Measurements from ENCODE around the gene PPP1R1B.

The PPP1R1B gene

DNA sequence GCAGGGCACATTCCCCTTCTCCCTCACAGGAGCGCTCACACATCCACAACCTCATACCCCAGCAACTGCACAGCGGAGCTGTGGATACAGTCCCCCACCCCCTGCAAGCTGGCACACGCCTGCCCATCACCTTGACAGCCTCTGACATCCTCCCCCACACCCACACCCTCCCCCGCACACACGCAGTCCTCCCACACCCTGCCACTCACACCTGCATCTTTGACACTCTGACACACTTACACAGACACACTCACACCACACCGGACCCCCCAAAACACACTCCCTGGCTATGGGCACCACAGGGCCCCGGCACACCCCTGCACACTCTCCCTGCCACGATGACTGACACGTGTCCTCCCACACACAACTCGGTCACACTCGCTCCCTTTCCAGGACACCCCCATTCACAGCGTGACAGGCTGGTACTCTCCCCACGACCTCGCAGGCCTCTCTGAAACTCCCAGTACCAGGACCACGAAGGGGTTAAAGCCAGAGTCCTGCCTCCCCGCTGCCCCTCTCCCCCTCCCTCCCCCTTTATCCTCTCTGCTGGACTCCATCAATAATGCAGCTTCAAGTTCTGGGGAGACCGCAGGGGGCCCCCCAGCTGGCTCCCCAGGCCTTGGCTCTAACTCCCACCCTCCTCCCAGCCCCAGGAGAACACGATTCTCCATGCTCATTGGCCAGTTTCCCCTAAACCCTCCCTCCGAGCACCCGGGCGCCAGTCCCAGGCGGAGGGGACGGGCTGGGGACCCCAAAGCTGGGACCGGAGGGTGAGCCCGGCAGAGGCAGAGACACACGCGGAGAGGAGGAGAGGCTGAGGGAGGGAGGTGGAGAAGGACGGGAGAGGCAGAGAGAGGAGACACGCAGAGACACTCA lies at the start of gene PPP1R1B:
PPP1R1B (plus strand) TSS at position 782 of the 876 bp plus-strand sequence. CDS start 441 bp downstream, outside the sequence.
- Histone ChIP-seq H3K4me2 (ENCODE audit: low read depth, low read length, poor library complexity, severe bottlenecking) (no peak within 1 kb of the TSS), H3K27ac (ENCODE audit: low read depth, low read length) (no peak within 1 kb of the TSS), H3K9me2 (replicated peaks; ENCODE audit: insufficient read depth, low read length) (no peaks in the 10 kb centered on the region), H4K20me1 (ENCODE audit: low read depth, low read length) (no peaks in the 10 kb centered on the region), H3K4me3 (ENCODE audit: insufficient read depth, low read length, poor library complexity, severe bottlenecking) (no peak within 1 kb of the TSS), H3K27me3 (ENCODE audit: low read length) (no peaks in the 10 kb centered on the region), H3K9ac (ENCODE audit: low read length) (no peak within 1 kb of the TSS), H3K9me3 (ENCODE audit: insufficient read depth, low read length) (no peaks in the 10 kb centered on the region), H2AFZ (ENCODE audit: low read depth, low read length, severe bottlenecking) (no peak within 1 kb of the TSS), H3K36me3 (ENCODE audit: low read length) (no peaks in the 10 kb centered on the region), H3F3A (ENCODE audit: insufficient read depth) (peaks cover 5% of the 10 kb centered on the region; the same call in 1 of the 2 replicates), H3K79me2 (ENCODE audit: insufficient read depth, low read length) (no peaks in the 10 kb centered on the region)
- no peak for TF ChIP-seq EZH2phosphoT487 (conservative IDR thresholded peaks at IDR 0.05; ENCODE audit: low read length)
- TF ChIP-seq, protein P1, sequence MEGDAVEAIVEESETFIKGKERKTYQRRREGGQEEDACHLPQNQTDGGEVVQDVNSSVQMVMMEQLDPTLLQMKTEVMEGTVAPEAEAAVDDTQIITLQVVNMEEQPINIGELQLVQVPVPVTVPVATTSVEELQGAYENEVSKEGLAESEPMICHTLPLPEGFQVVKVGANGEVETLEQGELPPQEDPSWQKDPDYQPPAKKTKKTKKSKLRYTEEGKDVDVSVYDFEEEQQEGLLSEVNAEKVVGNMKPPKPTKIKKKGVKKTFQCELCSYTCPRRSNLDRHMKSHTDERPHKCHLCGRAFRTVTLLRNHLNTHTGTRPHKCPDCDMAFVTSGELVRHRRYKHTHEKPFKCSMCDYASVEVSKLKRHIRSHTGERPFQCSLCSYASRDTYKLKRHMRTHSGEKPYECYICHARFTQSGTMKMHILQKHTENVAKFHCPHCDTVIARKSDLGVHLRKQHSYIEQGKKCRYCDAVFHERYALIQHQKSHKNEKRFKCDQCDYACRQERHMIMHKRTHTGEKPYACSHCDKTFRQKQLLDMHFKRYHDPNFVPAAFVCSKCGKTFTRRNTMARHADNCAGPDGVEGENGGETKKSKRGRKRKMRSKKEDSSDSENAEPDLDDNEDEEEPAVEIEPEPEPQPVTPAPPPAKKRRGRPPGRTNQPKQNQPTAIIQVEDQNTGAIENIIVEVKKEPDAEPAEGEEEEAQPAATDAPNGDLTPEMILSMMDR (IDR thresholded peaks at IDR 0.05; ENCODE audit: insufficient read depth, low read length, poor library complexity, severe bottlenecking) = no peak

DNA sequence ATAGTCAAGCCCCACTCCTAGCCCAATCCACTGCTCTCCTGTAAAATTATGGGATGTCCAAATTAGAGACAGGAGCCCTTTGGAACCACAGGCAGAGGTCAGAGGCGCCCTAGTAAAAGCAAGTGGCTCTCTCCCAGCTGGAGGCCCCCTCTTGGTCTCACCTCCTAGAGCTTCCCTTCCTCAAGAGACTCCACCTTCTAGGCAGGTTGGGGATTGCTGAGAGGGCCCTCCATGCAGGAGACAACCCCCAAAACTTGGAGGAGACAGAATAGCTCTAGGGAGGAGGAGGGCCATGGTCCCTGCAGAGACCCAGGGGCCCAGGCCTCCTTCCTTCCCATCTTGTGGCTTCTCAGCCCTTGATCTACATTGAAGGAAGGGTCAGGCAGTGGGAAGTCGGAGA lies 48.5 kb upstream of the PPP1R1B start:
- Histone ChIP-seq H3K9me2 (replicated peaks; ENCODE audit: insufficient read depth, low read length) (no peaks in the 10 kb centered on the region), H3K4me3 (ENCODE audit: insufficient read depth, low read length, poor library complexity, severe bottlenecking) (no peak overlapping the region), H3K9me3 (ENCODE audit: insufficient read depth, low read length) (no peaks in the 10 kb centered on the region), H3K36me3 (ENCODE audit: low read length) (no peaks in the 10 kb centered on the region), H4K20me1 (ENCODE audit: low read depth, low read length) (no peaks in the 10 kb centered on the region), H3K27me3 (ENCODE audit: low read length) (no peaks in the 10 kb centered on the region), H2AFZ (ENCODE audit: low read depth, low read length, severe bottlenecking) (no peak overlapping the region), H3K9ac (ENCODE audit: low read length) (no peak overlapping the region), H3K27ac (ENCODE audit: low read depth, low read length) (no peak overlapping the region), H3K4me2 (ENCODE audit: low read depth, low read length, poor library complexity, severe bottlenecking) (no peak overlapping the region), H3F3A (ENCODE audit: insufficient read depth) (no peaks in the 10 kb centered on the region), H3K79me2 (ENCODE audit: insufficient read depth, low read length) (no peaks in the 10 kb centered on the region)
- TF ChIP-seq EZH2phosphoT487 (conservative IDR thresholded peaks at IDR 0.05; ENCODE audit: low read length) = no peak
- TF ChIP-seq, protein P1 (IDR thresholded peaks at IDR 0.05; ENCODE audit: insufficient read depth, low read length, poor library complexity, severe bottlenecking) = no peak

DNA sequence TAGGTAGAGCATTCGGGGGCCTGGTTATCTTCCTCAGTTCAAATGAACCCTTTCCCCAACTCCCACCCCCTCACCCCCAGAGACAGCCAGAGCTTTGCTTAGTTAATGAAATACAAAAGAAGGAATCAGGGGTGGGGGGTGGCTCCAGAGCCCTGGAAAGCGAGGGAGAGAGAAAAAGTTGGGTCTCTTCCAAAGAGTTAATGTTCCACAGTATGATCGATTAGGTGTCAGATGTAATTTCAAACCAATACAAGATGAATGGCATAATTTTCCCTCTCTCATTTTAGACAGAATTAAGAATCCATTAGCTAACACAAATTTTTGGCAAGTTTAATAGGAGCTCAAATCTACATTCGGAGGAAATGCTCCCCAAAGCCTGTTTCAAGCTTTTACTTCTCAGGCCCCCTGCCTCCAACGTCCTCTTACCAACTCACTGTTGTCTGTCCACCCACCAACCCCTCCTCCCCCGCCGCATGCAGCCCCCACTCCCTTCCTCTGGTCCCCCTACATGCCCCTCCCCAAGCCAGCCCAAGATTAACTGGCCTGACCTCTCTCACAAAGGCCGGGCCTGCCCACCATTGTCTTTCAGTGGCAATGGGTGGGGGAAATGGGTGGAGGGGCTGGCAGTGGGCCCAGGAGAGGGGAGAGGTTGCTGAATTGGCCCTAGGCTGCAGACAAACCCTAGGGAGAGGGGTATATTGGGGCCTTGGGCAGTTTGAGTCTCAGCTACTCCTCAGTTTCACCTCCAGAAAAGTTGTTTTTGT lies 47.3 kb upstream of the PPP1R1B start:
- no peak overlapping the region for H2AFZ ChIP-seq (ENCODE audit: low read depth, low read length, severe bottlenecking)
- no peak overlapping the region for H3K27ac ChIP-seq (ENCODE audit: low read depth, low read length)
- no peaks in the 10 kb centered on the region for H3F3A ChIP-seq (ENCODE audit: insufficient read depth)
- H4K20me1 ChIP-seq (ENCODE audit: low read depth, low read length) = no peaks in the 10 kb centered on the region
- no peaks in the 10 kb centered on the region for H3K79me2 ChIP-seq (ENCODE audit: insufficient read depth, low read length)
- H3K4me2 ChIP-seq (ENCODE audit: low read depth, low read length, poor library complexity, severe bottlenecking) = no peak overlapping the region
- no peak overlapping the region for H3K4me3 ChIP-seq (ENCODE audit: insufficient read depth, low read length, poor library complexity, severe bottlenecking)
- TF ChIP-seq EZH2phosphoT487 (conservative IDR thresholded peaks at IDR 0.05; ENCODE audit: low read length) = no peak
- TF ChIP-seq, protein P1 (IDR thresholded peaks at IDR 0.05; ENCODE audit: insufficient read depth, low read length, poor library complexity, severe bottlenecking) = no peak
- H3K36me3 ChIP-seq (ENCODE audit: low read length) = no peaks in the 10 kb centered on the region
- H3K27me3 ChIP-seq (ENCODE audit: low read length) = no peaks in the 10 kb centered on the region
- H3K9me2 ChIP-seq (replicated peaks; ENCODE audit: insufficient read depth, low read length) = no peaks in the 10 kb centered on the region
- no peak overlapping the region for H3K9ac ChIP-seq (ENCODE audit: low read length)
- no peaks in the 10 kb centered on the region for H3K9me3 ChIP-seq (ENCODE audit: insufficient read depth, low read length)
